ENCODE results near the gene AMN1.
"Not testable (repeated sequence)": the region's sequence is repeated elsewhere in the genome, so short reads cannot be mapped to it uniquely, and the experiment has no call there.

AMN1 gene

GRCh38 chr12:31765931-31766330 lies 37.1 kb upstream of the AMN1 start:
- DNase-seq (ENCODE audit: low read depth) = peak; percentile 37
- TF ChIP-seq CTCF (IDR thresholded peaks at IDR 0.05; ENCODE audit: low read length, missing control alignments) = no peak

GRCh38 chr12:31759632-31760459 lies 31.0 kb upstream of the AMN1 start:
- DNase-seq (ENCODE audit: low read depth) = no peak
- H3K4me3 ChIP-seq (replicated peaks; ENCODE audit: low read depth, low read length) = no peak overlapping the region
- TF ChIP-seq CTCF (IDR thresholded peaks at IDR 0.05; ENCODE audit: low read length, missing control alignments) = no peak

More at GRCh38 chr12:31765931-31766330, 37.1 kb upstream of the AMN1 start:
- no peak overlapping the region for H3K4me3 ChIP-seq (replicated peaks; ENCODE audit: low read depth, low read length)

DNA sequence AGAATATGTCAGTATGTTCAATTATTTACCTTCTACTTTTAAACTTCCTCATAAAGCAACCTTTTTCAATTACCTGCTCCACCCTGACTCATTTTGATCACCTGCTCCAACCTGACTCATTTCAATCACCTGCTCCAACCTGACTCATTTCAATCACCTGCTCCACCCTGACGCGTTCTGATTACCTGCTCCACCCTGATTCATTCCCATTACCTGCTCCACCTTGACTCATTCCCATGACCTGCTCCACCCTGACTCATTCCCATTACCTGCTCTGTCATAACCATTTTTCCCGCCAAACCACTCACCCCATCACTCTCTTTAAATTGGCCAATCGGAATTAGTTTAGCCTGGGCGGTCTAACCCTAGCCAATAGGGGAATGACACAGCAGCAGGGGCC lies 29.5 kb upstream of the AMN1 start:
- DNase-seq (ENCODE audit: low read depth); H3K4me3 ChIP-seq (replicated peaks; ENCODE audit: low read depth, low read length): not testable (repeated sequence)

GRCh38 chr12:31756977-31757420 lies 28.2 kb upstream of the AMN1 start:
- no peak overlapping the region for H3K4me3 ChIP-seq (replicated peaks; ENCODE audit: low read depth, low read length)
- TF ChIP-seq CTCF (IDR thresholded peaks at IDR 0.05; ENCODE audit: low read length, missing control alignments) = no peak
- DNase-seq (ENCODE audit: low read depth) = peak; percentile 49

DNA sequence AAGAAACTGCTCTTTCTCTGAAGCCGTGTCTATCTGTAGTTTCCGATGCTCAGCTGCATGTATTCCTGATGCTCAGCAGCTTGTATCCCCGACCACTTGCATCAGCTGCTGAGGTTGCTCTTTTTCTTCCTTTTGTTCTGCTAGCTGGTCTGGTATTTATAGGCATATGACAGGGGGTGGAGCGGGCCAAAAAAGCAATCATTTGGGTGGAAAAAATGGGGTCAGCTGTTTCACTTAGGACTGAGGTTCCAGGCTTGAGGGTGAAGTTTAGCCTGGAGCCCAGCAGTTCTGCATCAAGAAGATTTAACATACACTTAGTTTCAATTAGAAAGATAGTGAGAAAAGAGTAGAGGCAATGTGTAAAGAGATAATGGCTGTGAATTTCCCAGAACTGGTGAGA lies 23.6 kb upstream of the AMN1 start:
- TF ChIP-seq CTCF (IDR thresholded peaks at IDR 0.05; ENCODE audit: low read length, missing control alignments) = no peak
- DNase-seq (ENCODE audit: low read depth) = no peak
- H3K4me3 ChIP-seq (replicated peaks; ENCODE audit: low read depth, low read length) = no peak overlapping the region

GRCh38 chr12:31751085-31751484 lies 22.3 kb upstream of the AMN1 start:
- no peak overlapping the region for H3K4me3 ChIP-seq (replicated peaks; ENCODE audit: low read depth, low read length)

GRCh38 chr12:31750747-31751039 lies 21.9 kb upstream of the AMN1 start:
- no peak for DNase-seq (ENCODE audit: low read depth)
- TF ChIP-seq CTCF (IDR thresholded peaks at IDR 0.05; ENCODE audit: low read length, missing control alignments) = no peak
- no peak overlapping the region for H3K4me3 ChIP-seq (replicated peaks; ENCODE audit: low read depth, low read length)

More at GRCh38 chr12:31751085-31751484, 22.3 kb upstream of the AMN1 start:
- DNase-seq (ENCODE audit: low read depth) = no peak
- TF ChIP-seq CTCF (IDR thresholded peaks at IDR 0.05; ENCODE audit: low read length, missing control alignments) = no peak
